Lower leg skin (tissue), 4 donors: ENCODE measurements around the gene RYR2. TPM values are rescaled to one million over a fixed set of nuclear protein-coding genes. Genes with fewer than 3 reads are reported as not detected.

Experiments
- DNase-seq, 2 donors: peaks; one replicate each; pipeline ENCODE4 v3.0.0-alpha.2; 2019; ENCODE audit warnings: low spot score in 2 of 2
- H3K4me3 ChIP-seq: fragments of 200-600 bp; sonication (generic); 2 replicates; pipeline ENCODE4 v1.5.1; 2017; ENCODE audit warnings: mild to moderate bottlenecking, low read depth; ENCODE audit not compliant: poor library complexity, severe bottlenecking
- POLR2A ChIP-seq, 2 donors: fragments of 450-650 bp; IDR thresholded peaks; one replicate each; pipeline ENCODE4 v1.6.1; 2016 to 2017; ENCODE audit warnings: antibody characterized with exemption in 2 of 2, mild to moderate bottlenecking in 1 of 2, moderate library complexity in 1 of 2
- WGBS, 2 donors: methylation state at CpG; one replicate each; pipeline ENCODE4 v1.1.5; 2018; 5-methylcytosine and 5-hydroxymethylcytosine counted together
- intact Hi-C: fragments of 100-400 bp; cut with DNase I; formaldehyde crosslinking; loops from one replicate; pipeline ENCODE4 v1.15.0; 2023; ENCODE audit warnings: low total_unique reads
- total RNA-seq, 4 donors: library from RNA; depleted of rRNA; stranded (reverse); fragments of >200 nt; gene quantifications; one replicate each; pipeline ENCODE4 v1.1.0, GENCODE V29; 2016
- TF ChIP-seq, protein P1 (sequence below), 3 donors: fragments of 450-650 bp; IDR thresholded peaks; one replicate each; pipeline ENCODE4 v1.5.1; 2016; ENCODE audit warnings: antibody characterized with exemption in 3 of 3, mild to moderate bottlenecking in 3 of 3, moderate library complexity in 2 of 3

Gene RYR2
- total RNA-seq, 4 donors from 2014 or later: 0.19 to 0.97 (median 0.66) TPM

DNA sequence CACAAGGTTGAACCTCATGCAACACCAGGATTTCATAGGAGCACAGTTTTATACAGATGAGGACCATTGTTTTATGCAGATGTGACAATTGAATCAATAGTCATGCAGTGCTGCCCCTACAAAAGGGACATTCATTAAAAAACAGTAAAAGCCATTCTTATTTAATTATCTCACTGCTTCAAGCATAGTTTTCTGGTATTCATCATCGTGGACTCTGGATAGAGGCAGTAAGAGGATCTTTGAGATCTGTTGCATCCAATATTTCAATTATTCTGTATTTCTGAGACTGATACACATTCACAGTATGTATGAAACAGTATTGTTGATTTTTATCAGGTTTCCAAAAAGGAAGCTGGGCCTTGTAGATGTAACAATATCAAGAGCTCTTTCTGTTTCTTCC lies 237.6 kb downstream of the RYR2 start:
- TF ChIP-seq, protein P1, sequence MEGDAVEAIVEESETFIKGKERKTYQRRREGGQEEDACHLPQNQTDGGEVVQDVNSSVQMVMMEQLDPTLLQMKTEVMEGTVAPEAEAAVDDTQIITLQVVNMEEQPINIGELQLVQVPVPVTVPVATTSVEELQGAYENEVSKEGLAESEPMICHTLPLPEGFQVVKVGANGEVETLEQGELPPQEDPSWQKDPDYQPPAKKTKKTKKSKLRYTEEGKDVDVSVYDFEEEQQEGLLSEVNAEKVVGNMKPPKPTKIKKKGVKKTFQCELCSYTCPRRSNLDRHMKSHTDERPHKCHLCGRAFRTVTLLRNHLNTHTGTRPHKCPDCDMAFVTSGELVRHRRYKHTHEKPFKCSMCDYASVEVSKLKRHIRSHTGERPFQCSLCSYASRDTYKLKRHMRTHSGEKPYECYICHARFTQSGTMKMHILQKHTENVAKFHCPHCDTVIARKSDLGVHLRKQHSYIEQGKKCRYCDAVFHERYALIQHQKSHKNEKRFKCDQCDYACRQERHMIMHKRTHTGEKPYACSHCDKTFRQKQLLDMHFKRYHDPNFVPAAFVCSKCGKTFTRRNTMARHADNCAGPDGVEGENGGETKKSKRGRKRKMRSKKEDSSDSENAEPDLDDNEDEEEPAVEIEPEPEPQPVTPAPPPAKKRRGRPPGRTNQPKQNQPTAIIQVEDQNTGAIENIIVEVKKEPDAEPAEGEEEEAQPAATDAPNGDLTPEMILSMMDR (IDR thresholded peaks at IDR 0.05): no peak
- TF ChIP-seq POLR2A (IDR thresholded peaks at IDR 0.05): no peak
- intact Hi-C loops: no loop called here
- WGBS, 2 donors: 36 to 46% methylated on average over 1 of the region's 1 CpG
- no peak overlapping the region for H3K4me3 ChIP-seq
- no peak for DNase-seq

DNA sequence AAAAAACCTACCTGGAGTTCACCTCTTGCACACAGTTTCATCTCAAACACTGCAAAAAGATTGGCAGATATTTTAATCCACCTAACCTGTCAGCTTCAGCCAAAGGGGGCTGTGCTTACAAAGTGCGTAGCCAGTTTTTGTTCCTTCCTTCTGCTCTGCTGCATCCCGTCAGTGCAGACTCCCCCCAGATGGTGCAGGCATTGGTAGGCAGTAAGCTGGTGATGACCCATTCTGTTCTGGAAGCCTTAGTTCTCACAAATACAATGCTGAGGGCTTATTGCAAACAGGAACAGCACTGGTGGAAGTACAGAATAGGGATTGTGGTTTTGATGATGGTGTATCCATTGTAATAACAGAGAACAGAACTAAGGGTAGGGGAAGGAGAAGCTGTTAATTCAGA lies 239.5 kb downstream of the RYR2 start:
- 67 to 69% methylated on average over 2 of the region's 2 CpGs for WGBS, 2 donors

DNA sequence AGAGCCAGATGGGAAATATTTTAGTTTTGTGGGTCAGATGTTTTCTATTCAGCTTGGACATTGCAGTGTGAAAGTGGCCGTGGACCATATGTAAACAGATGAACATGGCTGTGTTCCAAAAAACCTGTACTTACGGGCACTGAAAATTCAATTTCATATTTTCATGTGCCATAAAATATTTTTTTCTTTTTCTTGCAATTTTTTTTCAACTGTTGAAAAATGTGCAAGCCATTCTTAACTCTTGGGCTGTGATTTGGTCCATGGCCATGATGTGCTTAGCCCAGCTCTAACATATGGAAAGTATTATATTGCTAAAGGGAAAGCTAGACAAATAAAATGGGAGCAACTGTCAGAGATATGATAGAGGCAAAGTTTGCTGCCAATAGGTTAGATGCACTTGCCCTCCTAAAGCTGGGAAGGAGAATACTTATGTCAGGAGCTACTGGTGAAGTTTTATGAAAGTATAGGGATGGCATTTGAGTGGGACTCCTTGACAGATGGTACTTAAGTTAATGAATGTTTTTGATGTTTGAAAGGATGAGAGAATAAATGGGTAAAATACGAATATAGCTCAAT lies 240.3 kb downstream of the RYR2 start:
- 54 to 60% methylated on average over 3 of the region's 3 CpGs for WGBS, 2 donors
- no peak overlapping the region for H3K4me3 ChIP-seq
- TF ChIP-seq, protein P1 (IDR thresholded peaks at IDR 0.05): no peak
- TF ChIP-seq POLR2A (IDR thresholded peaks at IDR 0.05): no peak
- DNase-seq: no peak
- intact Hi-C loops: no loop called here

More for the DNA sequence above, 239.5 kb downstream of the RYR2 start:
- H3K4me3 ChIP-seq: no peak overlapping the region
- intact Hi-C loops: no loop called here
- no peak for DNase-seq
- TF ChIP-seq, protein P1 (IDR thresholded peaks at IDR 0.05): no peak
- TF ChIP-seq POLR2A (IDR thresholded peaks at IDR 0.05): no peak

DNA sequence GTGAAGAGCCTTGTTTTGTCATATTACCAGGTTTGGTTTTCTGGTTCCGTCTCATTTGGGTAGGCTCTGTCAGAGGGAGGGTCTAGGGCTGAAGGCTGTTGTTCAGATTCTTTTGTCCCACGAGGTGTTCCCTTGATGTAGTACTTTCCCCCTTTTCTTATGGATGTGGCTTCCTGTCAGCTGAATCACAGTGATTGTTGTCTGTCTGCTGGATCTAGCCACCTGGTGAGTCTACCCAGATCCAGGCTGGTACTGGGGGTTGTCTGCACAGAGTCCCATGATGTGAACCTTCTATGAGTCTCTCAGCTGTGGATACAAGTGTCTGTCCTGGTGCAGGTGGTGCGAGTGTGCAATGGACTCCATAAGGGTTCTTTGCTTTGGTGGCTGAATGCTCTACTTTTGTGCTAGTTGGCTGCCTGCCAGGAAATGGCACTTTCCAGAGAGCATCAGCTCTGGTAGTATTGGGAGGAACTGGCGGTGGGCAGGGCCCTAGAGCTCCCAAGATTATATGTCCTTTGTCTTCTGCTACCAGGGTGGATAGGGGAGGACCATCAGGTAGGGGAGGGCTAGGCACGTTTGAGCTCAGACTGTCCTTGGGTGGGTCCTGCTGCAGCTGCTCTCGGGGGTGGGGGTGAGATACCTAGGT lies 246.0 kb downstream of the RYR2 start:
- 75 to 77% methylated on average over 5 to 6 of the region's 6 CpGs for WGBS, 2 donors
- intact Hi-C loops: no loop called here
- TF ChIP-seq POLR2A (IDR thresholded peaks at IDR 0.05): no peak
- TF ChIP-seq, protein P1 (IDR thresholded peaks at IDR 0.05): no peak
- no peak overlapping the region for H3K4me3 ChIP-seq
- DNase-seq: no peak

DNA sequence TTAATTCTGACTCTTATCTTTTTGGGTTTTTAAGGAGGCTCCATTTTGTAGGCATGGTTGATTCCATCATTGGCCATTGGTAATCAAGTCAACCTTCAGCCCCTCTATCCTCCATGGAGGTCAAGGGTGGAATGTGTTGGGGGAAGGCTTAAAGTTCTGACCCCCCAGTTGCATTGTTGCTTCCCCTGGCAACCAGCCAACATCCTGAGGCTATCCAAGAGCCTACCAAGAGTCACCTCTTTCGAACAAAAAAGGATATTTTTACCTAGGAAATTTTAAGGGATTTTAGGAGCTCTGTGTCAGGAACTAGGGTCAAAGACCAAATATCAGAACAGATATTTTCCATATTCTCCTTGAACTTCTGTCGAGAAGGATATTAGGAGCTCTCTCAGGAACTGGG lies 251.8 kb downstream of the RYR2 start:
- DNase-seq: no peak
- 80 to 81% methylated on average over 2 of the region's 2 CpGs for WGBS, 2 donors
- no peak overlapping the region for H3K4me3 ChIP-seq
- intact Hi-C loops: no loop called here
- TF ChIP-seq, protein P1 (IDR thresholded peaks at IDR 0.05): no peak
- no peak for TF ChIP-seq POLR2A (IDR thresholded peaks at IDR 0.05)
